Midbrain (tissue), 1 donor: Measurements from ENCODE around the gene TMEM121.
"Not testable (repeated sequence)": the region's sequence is repeated elsewhere in the genome, so short reads cannot be mapped to it uniquely, and the experiment has no call there.

Experiments used
- DNase-seq: peaks from one replicate; lab custom pipeline; 2025; lab: John Stamatoyannopoulos, UW

TMEM121 gene

DNA sequence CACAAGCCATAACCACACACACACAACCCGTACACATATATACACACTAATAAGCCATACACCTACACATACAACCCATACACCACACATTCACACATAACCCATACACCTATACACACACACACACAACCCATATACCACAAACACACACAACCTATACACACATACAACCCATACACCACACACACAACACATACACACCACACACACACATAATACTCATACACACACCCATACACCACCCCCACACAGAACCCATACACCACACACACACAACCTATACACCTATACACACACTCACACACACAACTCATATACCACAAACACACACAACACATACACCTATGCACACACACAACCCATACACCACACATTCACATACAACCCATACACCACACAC lies 44.1 kb downstream of the TMEM121 start:
- no peak for DNase-seq

DNA sequence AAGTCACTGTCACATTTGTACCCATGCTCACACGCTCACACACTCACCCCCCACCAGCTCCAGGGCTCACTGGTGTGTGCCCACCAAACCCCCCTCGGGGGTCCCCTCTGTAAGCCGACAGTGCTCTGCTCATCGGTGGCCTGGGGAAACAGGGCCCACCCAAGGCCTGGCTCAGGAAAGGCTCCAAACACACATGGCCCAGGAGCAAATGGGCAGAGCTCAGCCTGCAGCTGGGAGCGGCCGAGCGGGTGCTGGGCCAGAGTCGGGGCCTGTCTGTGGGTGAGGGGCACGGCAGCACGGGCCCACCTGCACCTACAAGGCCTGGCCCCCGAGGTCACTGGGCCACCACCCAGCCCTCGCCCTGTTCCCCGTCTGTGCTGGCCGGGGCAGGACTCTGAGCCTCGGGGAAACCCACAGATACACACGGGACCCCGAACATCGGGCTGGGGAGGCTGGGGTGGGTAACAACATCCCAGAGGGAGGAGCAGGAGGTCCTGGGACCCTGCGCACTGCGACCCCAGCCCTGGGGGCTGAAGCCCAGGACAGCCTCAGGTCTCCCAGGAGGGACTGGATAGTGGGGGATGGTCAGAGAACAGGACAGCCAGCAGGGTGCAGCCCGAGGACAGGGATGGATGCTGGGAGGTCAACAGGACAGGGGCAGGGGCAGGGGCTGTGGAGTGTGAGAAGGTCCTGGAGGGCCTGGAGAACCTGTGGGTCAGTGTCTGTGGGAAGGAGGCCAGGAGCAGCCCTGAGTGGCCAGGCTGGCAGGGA lies 45.0 kb downstream of the TMEM121 start:
- DNase-seq, result not testable (repeated sequence)

DNA sequence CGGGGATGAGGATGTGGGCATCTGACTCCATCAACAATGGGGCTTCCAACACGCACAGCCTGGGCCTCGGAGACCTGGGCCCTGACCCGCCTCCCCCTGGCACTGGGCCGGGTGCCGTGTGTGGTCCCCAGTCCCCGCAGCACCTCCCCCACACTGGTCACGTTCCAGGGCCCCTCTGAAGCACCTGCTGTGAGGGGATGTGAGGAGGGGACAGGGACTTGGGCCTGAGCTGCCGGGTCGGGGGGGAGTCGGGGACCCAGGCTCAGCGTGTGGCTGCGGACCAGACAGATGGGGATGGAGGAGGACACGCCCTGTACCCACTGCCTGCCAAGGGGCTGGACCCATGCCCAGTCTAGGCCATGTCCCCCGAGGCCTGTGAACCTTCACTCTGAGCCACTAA lies 45.7 kb downstream of the TMEM121 start:
- not testable (repeated sequence) for DNase-seq

DNA sequence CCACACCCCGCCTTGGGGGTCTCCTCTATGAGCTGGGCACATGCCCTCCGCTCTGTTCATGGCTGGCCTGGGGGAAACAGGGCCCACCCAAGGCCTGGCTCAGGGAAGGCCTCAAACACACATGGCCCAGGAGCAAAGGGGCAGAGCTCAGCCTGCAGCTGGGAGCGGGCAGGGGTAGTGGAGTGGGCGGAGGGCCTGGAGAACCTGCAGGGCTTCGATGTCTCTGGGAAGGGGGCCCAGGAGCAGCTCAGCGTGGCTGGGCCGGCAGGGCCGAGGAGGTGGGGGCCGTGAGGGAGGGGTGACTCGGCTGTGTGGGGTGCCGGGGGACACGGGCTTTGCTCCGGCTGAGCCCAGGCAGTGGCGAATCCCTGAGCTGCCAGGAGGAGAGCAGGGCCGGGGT lies 47.5 kb downstream of the TMEM121 start:
- DNase-seq, result not testable (repeated sequence)

DNA sequence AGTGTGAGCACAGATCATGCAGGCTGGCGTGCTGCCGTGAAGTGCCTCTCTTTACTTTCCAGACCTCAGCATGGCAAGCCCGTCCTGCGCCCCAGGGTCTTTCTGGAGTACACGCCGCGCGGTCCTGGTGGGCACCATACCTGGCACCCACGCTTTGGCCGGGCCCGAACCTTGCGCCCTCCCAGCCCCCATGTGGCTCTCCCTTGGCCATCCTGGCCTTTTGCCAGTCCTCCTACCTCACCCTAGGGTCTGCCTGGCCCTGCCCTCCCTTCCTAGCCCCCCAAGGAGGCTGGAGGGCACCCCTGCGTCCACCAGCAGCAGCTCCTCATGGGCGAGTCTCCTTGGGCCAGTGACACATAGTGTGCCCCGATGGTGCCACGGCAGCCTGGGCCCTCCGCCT lies 48.0 kb downstream of the TMEM121 start:
- not testable (repeated sequence) for DNase-seq

DNA sequence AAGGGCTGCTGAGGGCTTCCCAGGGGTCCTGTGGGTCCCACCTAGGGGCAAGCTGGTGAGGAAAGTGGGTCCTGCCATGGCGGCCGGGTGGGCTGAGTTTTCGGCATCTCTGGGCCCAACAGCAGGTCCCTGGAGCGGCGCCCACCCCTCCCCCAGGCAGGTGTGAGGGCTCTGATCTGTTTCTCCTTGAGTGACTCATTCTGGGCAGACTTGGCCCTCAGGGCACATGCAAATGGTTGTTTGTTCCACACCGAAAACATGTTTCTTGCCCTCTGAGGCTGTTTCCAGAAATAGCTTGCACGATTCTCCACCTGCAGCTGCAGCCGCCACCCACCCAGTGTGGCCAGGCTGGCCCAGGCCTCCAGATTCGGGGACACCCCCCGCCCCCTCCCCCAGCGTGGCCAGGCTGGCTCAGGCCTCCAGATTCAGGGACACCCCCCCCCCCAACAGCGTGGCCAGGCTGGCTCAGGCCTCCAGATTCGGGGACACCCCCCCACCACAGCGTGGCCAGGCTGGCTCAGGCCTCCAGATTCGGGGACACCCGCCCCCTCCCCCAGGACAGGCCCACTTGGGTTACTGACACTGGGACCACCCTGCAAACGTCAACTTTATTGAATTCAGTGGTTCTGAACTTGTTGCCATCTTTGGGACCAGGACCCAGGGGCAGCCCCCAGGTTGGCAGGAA lies 48.8 kb downstream of the TMEM121 start:
- not testable (repeated sequence) for DNase-seq

DNA sequence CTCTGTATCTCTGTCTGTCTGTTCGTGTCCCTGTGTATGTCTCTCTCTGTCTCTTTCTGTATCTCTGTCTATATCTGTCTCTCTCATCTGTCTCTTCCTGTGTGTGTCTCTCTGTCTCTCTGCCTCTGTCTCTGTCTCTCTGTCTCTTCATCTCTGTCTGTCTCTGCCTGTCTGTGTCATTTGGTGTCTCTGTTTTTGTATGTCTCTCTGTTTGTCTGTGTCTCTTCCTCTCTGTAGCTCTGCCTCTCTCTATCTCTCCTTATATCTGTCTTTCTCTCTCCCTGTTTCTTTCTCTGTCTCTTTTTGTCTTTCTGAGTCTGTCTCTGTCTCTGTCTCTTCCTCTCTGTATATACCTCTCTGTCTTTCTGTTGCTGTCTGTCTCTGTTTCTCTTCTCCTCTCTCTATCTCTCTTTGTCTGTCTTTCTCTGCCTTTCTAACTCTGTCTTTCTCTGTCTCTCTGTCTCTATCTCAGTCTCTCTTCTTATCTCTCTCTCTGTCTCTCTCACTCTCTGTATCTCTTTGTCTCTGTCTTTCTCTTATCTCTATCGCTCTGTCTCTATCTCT lies 50.2 kb downstream of the TMEM121 start:
- no peak for DNase-seq

DNA sequence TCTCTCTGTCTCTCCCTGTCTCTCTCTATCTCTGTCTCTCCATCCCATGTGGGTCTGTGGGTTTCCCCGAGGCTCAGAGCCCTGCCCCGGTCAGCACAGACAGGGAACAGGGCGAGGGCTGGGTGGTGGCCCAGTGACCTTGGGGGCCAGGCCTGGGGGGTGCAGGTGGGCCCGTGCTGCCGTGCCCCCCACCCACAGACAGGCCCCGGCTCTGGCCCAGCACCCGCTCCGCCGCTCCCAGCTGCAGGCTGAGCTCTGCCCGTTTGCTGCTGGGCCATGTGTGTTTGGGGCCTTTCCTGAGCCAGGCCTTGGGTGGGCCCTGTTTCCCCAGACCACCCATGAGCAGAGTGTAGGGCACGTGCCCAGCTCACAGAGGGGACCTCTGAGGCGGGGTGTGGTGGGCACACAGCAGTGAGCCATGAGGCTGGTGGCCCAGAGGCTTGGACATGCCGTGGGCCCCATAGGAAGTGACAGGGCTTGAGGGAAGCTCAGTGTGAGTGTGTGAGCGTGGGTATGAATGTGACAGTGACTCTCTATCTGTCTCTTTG lies 51.0 kb downstream of the TMEM121 start:
- DNase-seq, result no peak

DNA sequence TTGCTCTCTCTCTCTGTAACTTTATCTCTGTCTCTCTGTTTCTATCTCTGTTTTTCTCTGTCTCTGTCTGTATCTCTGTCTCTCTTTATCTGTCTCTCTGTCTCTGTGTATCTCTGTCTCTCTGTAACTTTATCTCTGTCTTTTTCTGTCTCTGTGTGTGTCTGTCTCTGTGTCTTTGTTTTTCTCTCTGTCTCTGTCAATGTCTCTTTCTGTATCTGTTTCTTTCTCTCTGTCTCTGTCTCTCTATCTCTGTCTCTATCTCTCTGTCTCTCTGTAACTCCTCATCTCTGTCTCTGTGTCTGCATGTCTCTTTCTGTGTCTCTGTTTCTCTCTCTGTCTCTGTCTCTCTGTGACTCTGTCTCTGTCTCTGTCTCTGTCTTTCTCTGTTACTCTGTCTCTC lies 51.7 kb downstream of the TMEM121 start:
- no peak for DNase-seq

DNA sequence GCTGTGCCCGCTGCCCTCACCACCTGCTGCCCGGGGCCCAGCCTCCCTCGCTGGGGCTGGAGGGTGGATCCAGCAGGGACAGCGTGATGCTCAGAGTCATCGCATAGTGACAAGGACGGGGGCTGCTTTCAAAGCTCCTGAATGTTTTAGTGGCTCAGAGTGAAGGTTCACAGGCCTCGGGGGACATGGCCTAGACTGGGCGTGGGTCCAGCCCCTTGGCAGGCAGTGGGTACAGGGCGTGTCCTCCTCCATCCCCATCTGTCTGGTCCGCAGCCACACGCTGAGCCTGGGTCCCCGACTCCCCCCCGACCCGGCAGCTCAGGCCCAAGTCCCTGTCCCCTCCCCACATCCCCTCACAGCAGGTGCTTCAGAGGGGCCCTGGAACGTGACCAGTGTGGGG lies 52.8 kb downstream of the TMEM121 start:
- DNase-seq, result not testable (repeated sequence)
